HG02623 (cell line): ENCODE data around the gene VEZT.
"Not testable (repeated sequence)": the region's sequence is repeated elsewhere in the genome, so short reads cannot be mapped to it uniquely, and the experiment has no call there.

Source experiments
- ATAC-seq: cut with Tn5 transposase; IDR thresholded peaks from one replicate; pipeline ENCODE4 v1.9.1; 2021; ENCODE audit warnings: moderate library complexity; ENCODE audit not compliant: unreplicated experiment

VEZT gene

GRCh38 chr12:95314756-95315155, 97.1 kb downstream of the VEZT start:
- ATAC-seq = not testable (repeated sequence)

DNA sequence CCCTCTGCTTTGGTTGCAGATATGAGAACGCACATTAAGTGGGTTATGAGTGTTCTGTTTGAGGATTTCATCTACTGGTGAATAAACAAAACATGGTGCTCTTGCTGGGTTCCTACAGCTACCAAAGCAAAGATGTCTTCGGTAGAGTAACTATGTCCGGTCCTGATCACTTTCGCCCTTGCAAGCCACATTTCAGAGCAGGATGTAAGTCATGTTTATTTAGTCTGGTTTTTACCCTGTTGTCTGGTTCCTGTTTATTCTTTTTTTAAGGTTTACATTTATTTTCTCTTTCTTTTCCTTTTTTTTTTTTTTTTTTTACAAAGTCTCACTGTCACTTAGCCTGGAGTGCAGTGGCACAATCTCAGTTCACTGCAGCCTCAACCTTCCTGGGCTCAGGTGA, 99.2 kb downstream of the VEZT start:
- no peak for ATAC-seq

- no peak for ATAC-seq
These were observed 100.5 kb downstream of the VEZT start for GRCh38 chr12:95318071-95318545.

DNA sequence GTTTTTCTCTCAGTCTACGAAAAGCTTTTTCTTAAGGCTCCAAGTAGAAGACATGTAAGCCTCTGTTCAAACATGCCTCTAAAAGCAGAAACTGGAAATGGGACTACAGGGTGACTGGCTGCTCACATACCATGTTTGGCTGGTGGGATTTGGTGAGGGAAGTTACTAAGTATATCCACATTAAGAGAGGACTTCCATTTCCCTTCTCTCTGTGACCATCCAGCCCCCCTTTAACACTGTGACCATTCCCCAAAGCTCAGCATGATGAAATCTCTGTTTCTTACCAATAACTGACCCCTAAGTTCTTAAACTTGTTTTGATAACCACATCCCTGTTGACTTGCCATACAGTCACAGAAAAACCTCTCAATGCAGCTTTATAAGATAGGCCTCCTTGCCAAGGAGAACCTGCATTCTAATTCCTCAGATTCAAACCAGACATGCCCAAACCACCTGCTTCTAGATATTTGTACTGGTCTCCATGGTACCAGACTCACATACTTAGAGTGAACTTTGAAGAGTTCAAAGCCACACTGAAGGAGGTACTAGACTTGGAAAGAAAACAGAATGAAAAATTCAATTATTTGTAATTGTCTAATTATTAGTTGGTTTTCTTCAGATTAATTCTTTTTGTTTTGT, 102.2 kb downstream of the VEZT start:
- no peak for ATAC-seq

DNA sequence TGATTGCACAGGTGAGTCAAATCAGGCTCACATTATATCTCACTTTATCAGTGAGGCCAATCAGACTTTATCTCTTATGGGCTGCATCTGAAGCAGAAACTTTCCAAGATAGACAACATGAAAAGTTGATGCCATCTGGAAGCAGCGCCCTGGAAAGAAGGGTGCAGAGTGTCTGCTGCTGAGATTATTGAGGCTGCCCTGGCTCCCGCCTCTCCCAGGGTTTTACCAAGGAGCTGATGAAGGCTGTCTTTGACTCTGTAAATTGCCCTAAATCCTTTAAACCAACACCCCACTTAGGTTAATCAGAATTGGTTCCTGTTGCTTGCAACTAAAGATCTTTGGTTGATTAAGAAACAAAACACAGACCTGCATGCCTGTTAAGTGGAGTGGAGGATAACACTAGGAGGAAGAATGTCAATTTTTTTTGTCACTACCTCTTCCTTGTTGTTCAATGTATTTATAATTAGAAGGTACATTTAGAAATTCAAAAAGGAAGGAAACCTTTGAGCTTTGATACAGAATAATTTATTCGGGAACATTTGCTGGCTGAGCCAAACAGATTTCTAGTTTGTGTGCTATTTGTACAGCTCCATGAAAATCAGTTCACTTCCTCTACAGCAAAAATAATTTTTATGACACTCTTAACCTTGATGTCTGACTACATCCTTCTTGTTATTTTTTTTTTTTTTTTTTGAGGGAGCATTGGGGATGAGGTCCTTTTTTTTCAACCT, 104.1 kb downstream of the VEZT start:
- no peak for ATAC-seq

DNA sequence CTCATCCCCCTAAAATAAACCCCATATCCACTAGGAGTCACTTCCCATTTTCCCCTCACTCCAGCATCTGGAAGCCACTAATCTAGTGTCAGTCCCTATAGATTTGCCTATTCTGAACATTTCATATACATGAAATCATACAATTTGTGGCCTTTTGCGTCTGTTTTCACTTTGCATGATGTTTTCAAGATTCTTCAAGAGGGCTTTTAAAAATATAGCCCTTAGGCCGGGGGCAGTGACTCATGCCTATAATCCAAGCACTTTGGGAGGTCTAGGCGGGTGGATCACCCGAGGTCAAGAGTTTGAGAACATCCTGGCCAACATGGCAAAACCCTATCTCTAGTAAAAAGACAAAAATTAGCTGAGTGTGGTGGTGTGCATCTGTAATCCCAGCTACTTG, 104.7 kb downstream of the VEZT start:
- ATAC-seq = no peak

DNA sequence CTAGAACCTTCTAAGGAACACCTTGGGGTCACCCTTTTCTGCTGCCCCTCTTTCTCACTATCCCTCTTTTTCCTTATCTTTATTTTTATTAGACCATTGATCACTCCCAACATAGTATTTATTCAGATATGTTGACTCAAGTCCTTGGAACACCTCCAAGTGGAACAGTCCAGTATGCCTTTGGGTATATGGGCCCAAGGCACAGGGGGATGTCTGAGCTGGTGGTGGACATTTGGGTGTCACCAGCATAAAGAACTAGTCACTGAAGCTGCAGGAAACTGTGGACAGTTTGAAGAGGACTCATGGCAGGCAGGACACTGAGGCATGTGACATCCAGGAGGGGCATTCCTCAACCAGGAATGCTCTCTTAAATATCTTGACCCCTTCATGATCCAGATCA, 105.6 kb downstream of the VEZT start:
- no peak for ATAC-seq

DNA sequence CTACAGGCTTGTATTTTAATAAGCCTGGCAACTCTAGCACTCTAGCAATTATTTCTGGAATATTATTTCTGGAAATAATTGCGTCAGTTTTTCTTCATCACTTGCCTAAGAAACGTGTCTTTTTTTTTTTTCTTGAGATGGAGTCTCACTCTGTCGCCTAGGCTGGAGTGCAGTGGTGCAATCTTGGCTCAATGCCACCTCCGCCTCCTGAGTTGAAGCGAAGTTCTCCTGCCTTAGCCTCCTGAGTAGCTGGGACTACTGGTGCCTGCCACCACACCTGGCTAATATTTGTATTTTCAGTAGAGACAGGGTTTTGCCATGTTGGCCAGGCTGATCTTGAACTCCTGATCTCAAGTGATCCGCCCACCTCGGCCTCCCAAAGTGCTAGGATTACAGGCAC, 106.6 kb downstream of the VEZT start:
- ATAC-seq = not testable (repeated sequence)

GRCh38 chr12:95325501-95325900, 107.9 kb downstream of the VEZT start:
- ATAC-seq = no peak

GRCh38 chr12:95326445-95326844, 108.8 kb downstream of the VEZT start:
- ATAC-seq = no peak

DNA sequence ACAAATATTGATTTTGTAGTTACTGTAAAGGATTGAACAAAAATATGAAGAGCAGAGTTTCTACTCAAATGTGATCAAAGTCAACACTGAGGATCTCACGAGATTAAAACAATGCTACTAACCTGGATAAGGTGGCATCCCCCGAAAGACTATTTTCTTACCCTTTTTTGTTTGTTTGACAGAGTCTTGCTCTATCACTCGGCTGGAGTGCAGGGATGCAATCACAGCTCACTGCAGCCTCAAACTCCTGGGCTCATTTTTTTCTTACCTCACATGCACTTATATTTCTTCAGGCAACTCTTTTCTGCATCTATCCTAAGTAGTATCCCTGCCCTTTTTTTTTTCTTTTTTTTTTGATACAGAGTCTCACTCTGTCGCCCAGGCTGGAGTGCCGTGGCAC, 109.2 kb downstream of the VEZT start:
- ATAC-seq = no peak

- ATAC-seq = no peak
These were observed 111.1 kb downstream of the VEZT start for GRCh38 chr12:95328708-95329107.

DNA sequence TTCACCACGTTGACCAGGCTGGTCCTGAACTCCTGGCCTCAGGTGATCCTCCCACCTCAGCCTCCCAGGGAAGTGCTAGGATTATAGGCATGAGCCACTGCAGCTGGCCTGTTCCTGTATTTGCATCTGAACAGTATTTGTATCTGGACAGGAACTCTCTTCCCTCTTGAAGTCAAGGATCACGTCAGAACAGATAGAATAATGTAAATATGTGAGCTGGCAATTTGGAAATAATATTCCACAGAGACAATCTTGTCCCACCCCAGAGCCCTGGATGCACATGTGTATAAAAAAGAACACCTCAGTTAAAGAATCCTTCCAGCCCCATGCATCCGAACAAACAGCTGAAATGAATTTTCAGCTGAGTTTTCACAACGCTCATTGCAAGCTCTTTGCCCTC, 118.3 kb downstream of the VEZT start:
- no peak for ATAC-seq

DNA sequence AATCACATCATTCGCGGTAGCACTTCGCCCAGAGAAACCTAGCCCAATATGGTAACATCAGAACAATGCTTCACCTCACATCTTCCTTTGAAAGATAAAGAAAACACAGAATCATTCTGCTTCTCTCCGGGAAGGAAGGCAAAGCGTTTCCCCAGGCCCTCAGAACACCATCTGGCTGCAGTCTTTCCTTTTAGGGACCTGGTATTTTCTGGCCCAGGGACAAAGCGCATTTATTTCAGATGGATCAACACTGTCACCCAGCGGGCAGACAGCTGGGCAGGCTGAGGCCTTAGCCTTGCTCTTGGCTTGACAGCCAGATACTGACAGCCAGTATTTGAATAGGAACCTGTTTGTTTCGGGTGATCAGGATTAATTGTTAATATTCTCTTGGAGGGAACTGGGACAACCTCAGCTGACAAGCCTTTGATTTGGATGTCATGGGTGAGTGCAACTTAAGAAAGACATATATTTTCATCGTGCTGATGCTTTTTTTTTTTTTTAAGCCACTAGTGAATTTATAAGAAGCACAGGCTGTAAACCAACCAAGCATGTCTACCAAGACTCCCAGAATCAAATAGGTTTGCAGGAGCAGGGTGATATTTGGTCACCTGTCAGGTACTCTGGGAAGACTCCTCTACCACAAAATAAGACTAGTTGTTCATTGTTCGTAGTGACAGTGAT, 118.9 kb downstream of the VEZT start:
- no peak for ATAC-seq

DNA sequence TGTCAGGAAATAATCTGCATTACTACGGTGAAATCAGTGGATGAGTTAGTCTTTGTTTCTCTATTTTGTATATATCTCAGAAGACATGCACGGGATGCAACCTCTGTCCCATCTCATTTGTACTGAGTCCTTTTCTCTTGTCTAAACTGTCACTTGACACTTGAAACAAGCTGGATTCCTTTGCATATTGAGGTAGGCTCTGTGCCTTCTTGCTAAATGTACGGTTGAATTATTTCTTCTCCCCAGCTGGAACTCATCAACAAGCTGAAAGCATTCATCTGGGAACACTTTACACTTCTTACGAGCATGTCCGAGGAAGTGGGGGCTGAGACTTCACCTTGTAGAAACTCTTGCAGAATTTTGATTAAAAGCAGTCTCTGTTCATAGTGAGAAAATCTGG, 119.5 kb downstream of the VEZT start:
- no peak for ATAC-seq

DNA sequence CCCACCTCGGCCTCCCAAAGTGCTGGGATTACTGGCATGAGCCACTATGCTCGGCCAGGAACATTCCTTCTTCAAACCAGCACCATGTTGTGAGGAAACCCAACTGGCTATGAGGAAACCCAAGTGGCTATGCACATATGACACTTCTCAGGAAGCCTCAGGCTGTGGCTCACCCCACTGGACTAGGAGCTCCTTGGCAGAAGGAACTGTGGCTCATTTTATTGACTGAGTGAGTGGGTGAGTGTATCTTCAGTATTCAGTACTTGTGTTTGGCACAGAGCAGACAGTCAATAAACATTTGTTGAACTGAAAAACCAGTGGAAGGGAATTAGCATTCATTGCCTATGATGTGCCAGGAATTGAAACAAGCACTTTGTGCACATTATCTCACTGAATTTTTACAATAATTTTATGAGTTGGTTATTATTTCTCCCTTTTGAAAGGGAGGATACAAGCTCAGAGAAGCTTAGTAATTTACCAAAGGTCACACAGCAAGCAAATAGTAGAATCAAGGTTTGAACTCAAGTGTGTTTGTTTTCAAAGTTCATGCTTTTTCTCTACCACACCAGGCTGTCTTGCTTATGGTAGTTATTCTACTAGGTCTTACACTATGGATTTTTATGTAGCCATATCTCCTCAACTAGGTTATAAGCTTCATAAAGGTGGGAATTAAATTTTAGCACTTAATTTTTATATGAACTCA, 121.6 kb downstream of the VEZT start:
- no peak for ATAC-seq

GRCh38 chr12:95342008-95342407, 124.4 kb downstream of the VEZT start:
- no peak for ATAC-seq

GRCh38 chr12:95343461-95344230, 126.0 kb downstream of the VEZT start:
- no peak for ATAC-seq

- ATAC-seq = no peak
These were observed 131.7 kb downstream of the VEZT start for GRCh38 chr12:95349291-95349690.

GRCh38 chr12:95351748-95352147, 134.1 kb downstream of the VEZT start:
- ATAC-seq = no peak
